Adrenal gland (tissue), 12 donors: ENCODE results near the gene RHOBTB3. TPM values are rescaled to one million over a fixed set of nuclear protein-coding genes. Genes with fewer than 3 reads are reported as not detected.
A peak's percentile ranks its signal among the peaks of the same experiment; 100 is the strongest.

Experiments
- DNase-seq, 7 donors: peaks; one replicate each; pipeline ENCODE4 v3.0.0-alpha.2; 2019 to 2020
- H3K27ac ChIP-seq, 5 donors: fragments of 200-600 bp; sonication (generic) in 4 of 5; 1 replicate in 3 of 5; 2 replicates in 2 of 5; pipeline versions ENCODE4 v1.5.1 to v1.8.0; 2016 to 2020; ENCODE audit warnings: mild to moderate bottlenecking in 1 of 5
- H3K27me3 ChIP-seq: fragments of 200-600 bp; 2 replicates; pipeline ENCODE4 v1.8.0; 2021
- H3K36me3 ChIP-seq, 2 donors: fragments of 200-600 bp; replicated peaks in 1 of 2; 1 replicate in 1 of 2; 2 replicates in 1 of 2; pipeline versions ENCODE4 v1.5.1 to v1.8.0; 2018 to 2022
- H3K4me1 ChIP-seq, 2 donors: fragments of 200-600 bp; replicated peaks in 1 of 2; 1 replicate in 1 of 2; 2 replicates in 1 of 2; pipeline versions ENCODE4 v1.5.1 to v1.8.0; 2018 to 2021
- H3K4me3 ChIP-seq, 4 donors: fragments of 200-600 bp; sonication (generic) in 3 of 4; one replicate each; pipeline ENCODE4 v1.5.1; 2016 to 2018
- H3K9me3 ChIP-seq, 3 donors: fragments of 200-600 bp; sonication (generic) in 1 of 3; replicated peaks in 1 of 3; 1 replicate in 2 of 3; 2 replicates in 1 of 3; pipeline versions ENCODE4 v1.5.1 to v1.8.0; 2016 to 2021
- POLR2A ChIP-seq, 2 donors: fragments of 450-650 bp; IDR thresholded peaks; one replicate each; pipeline ENCODE4 v1.6.1; 2017; ENCODE audit warnings: antibody characterized with exemption in 2 of 2, mild to moderate bottlenecking in 2 of 2, moderate library complexity in 1 of 2
- WGBS, 4 donors: extraction: QIAGEN DNeasy Blood & Tissue Kit in 2 of 4; methylation state at CpG; one replicate each; pipeline versions ENCODE4 v1.1.5 to v1.1.7; 2013 to 2017; 5-methylcytosine and 5-hydroxymethylcytosine counted together
- intact Hi-C, 2 donors: fragments of 100-400 bp; cut with DNase I; formaldehyde crosslinking; loops; one replicate each; pipeline versions ENCODE4 v1.14.1 to v1.15.0; 2022 to 2023
- polyA plus RNA-seq, 3 donors: library from polyadenylated mRNA; stranded (reverse); fragments of 200-250 nt in 2 of 3; fragments of 350-450 nt in 1 of 3; fragmentation: Illumina TruSeq in 1 of 3; extraction: RNeasy Lipid Tissue Mini Kit (QIAGEN cat#74804) in 1 of 3; gene quantifications; one replicate each; pipeline ENCODE4 v1.2.3, GENCODE V29; 2013 to 2014
- total RNA-seq, 9 donors: library from RNA; depleted of rRNA in 4 of 9; stranded (reverse); fragments of >200 nt in 4 of 9; fragments of 120-200 nt in 1 of 9; fragmentation: NEBNext Ultra II Directional in 1 of 9; extraction: Animal tissue kit (Norgen Biotek cat#: 25700) in 1 of 9; gene quantifications; one replicate each; pipeline versions ENCODE4 v1.1.0 to v1.2.4, GENCODE V29; 2013 to 2023
- TF ChIP-seq, protein P1 (sequence below), 6 experiments: fragments of 450-650 bp in 4 of 6; fragments of 200-600 bp in 2 of 6; sonication (generic) in 1 of 6; IDR thresholded peaks; 1 replicate in 5 of 6; 2 replicates in 1 of 6; pipeline versions ENCODE4 v1.5.1 to v1.8.0; 2016 to 2021; ENCODE audit warnings: antibody characterized with exemption in 6 of 6, mild to moderate bottlenecking in 2 of 6, moderate library complexity in 1 of 6
- donor health status: healthy with polysubstance abuse.
- donor health status: Bipolar disorder and iron deficiency.
- donor health status: DM: yes; HTN: yes; CAD: no.
- donor health status: DM: no; HTN: no; CAD: no.
- donor health status: DM: no; HTN: no; CAD: no.
- donor health status: DM: yes; HTN: yes; CAD: no.

RHOBTB3 gene
- total and polyA plus RNA-seq, 12 donors = 23.9 to 258 (median 108) TPM

DNA sequence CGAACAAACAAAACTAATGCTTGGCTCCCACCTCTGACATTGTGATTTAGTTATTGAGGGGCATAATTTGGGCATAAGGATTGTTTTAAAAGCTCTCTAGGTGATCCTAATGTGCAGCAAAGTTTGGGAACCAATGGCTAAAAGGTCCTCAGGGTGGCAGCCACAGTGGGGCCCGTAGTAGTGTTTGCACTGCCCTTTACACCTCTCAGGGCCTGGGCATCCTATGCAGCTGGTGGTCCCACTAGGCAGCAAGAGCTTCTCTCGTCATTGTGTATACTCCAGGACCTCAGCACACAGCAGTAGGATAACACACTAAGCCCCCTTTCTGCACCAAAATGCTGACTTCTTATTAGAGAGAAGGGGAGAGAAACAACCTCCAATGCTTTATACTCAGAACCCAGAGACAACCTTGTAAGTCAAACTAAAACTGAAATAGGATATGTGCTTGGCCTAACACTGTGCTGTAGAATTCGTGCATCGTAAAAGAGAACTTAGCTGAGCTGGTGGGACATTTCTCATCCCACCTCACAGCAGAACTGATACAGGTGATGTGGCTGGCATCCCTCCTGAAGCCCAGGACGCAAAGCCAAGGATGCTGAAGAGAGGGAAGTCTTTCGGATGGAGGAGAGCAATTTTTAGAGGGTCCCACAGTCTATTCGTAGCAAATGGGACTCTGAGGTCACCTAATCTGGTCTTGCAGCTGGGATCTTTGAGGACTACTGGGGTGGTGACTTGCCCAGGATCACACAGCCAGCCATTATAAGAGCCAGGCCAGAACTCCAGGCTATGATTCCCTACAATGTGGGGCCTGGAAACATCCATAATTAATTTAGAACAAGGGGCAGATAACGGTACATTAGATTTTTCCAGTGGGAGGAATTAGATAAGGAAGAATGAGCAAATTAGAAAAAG is 90.2 kb downstream of the RHOBTB3 start:
- H3K9me3 ChIP-seq = no peaks in the 10 kb centered on the region
- peak overlapping the region in 3 of 4 donors; percentile 66 to 90 (median 72) for H3K4me3 ChIP-seq
- TF ChIP-seq, protein P1, sequence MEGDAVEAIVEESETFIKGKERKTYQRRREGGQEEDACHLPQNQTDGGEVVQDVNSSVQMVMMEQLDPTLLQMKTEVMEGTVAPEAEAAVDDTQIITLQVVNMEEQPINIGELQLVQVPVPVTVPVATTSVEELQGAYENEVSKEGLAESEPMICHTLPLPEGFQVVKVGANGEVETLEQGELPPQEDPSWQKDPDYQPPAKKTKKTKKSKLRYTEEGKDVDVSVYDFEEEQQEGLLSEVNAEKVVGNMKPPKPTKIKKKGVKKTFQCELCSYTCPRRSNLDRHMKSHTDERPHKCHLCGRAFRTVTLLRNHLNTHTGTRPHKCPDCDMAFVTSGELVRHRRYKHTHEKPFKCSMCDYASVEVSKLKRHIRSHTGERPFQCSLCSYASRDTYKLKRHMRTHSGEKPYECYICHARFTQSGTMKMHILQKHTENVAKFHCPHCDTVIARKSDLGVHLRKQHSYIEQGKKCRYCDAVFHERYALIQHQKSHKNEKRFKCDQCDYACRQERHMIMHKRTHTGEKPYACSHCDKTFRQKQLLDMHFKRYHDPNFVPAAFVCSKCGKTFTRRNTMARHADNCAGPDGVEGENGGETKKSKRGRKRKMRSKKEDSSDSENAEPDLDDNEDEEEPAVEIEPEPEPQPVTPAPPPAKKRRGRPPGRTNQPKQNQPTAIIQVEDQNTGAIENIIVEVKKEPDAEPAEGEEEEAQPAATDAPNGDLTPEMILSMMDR (IDR thresholded peaks at IDR 0.05) = no peak
- TF ChIP-seq POLR2A (IDR thresholded peaks at IDR 0.05) = no peak
- H3K27me3 ChIP-seq = no peaks in the 10 kb centered on the region
- H3K4me1 ChIP-seq = peaks cover 55 to 70% of the 10 kb centered on the region in 2 donors
- H3K36me3 ChIP-seq = peaks cover 0 to 9% of the 10 kb centered on the region in 2 donors
- no peak for DNase-seq
- peak overlapping the region; percentile 70 to 97 (median 95) for H3K27ac ChIP-seq
- intact Hi-C loops = no loop called here
- WGBS, 4 donors = 21 to 31% (median 26%) methylated on average over 8 to 9 of the region's 9 CpGs

DNA sequence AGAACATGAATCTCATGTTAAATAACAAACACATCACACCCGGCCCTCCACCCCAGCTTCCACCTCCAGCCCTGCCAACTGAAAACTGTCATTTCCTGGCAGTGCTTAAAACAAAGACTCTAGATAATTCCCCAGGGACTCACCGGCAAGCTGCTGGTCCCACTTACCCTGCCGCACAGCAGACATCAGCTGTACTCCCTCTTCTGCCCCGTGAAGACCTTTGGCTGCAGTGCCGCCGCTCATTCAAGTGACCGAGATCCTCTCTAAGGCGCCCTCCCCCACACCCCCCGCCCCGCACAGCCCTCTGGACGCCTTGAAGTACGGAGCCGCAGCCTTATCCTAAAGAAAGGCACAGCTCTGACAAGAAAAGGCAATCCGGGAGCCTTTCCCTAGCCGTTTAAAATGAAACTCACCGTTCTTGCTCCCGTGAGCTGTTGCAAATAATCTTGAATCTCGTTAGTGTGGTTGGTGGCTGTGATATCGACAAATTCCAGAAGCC is 91.0 kb downstream of the RHOBTB3 start:
- peak overlapping the region; percentile 70 to 97 (median 95) for H3K27ac ChIP-seq
- peak overlapping the region; percentile 66 to 90 (median 72) for H3K4me3 ChIP-seq
- intact Hi-C loops = no loop called here
- TF ChIP-seq, protein P1 (IDR thresholded peaks at IDR 0.05) = no peak
- TF ChIP-seq POLR2A (IDR thresholded peaks at IDR 0.05) = no peak
- H3K27me3 ChIP-seq = no peaks in the 10 kb centered on the region
- 0 to 1% (median 0%) methylated on average over 15 to 19 of the region's 19 CpGs for WGBS, 4 donors
- DNase-seq = peak; percentile 58 to 80 (median 72)
- H3K9me3 ChIP-seq = no peaks in the 10 kb centered on the region
- H3K36me3 ChIP-seq = peaks cover 0 to 4% of the 10 kb centered on the region in 2 donors
- H3K4me1 ChIP-seq = peaks cover 55 to 67% of the 10 kb centered on the region in 2 donors

- H3K27me3 ChIP-seq = no peaks in the 10 kb centered on the region
- H3K4me1 ChIP-seq = peaks cover 50 to 61% of the 10 kb centered on the region in 2 donors
- H3K27ac ChIP-seq = peak within 1 kb of the TSS; percentile 70 to 97 (median 95)
- TF ChIP-seq, protein P1 (IDR thresholded peaks at IDR 0.05) = no peak
- TF ChIP-seq POLR2A (IDR thresholded peaks at IDR 0.05) = peak; percentile 79 to 81
- WGBS, 4 donors = 0 to 2% (median 0%) methylated on average over 6 to 8 of the region's 8 CpGs
- intact Hi-C loops = no loop called here
- H3K4me3 ChIP-seq = peak within 1 kb of the TSS; percentile 66 to 90 (median 72)
- DNase-seq = peak; percentile 73 to 88 (median 84)
- H3K9me3 ChIP-seq = no peaks in the 10 kb centered on the region
- no peaks in the 10 kb centered on the region for H3K36me3 ChIP-seq
Observed at GRCh38 chr5:95822542-95823181, 91.5 kb downstream of the RHOBTB3 start, which contains the start of gene GLRX. Gene GLRX (minus strand): TSS chr5:95822726. CDS start chr5:95822662, 64 bp downstream.

DNA sequence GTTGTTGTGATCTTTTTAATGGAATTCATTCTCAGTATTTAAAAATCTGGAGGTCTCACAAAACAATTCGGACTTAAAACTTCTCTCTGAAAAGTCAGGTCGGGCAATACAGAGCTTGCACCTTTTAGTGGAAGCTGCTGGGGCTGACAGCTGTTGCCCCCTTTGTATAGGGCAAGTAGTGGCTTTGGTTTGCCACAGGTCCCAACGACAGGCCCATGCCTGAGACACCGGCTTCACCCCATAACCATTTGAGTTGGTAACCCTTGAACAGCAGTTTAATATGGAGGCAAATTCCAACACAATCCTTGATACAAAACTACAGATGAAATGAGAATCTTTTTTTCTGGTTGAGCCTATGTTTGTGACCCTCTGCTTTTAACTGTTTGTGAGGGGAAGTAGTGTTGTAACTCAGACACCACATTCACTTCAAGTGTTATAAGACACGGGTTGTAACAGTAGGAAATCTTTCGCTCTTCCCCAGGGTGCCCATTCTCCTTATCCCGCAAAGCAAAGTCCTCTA is 92.1 kb downstream of the RHOBTB3 start:
- intact Hi-C loops = no loop called here
- 22 to 28% (median 25%) methylated on average over 7 of the region's 7 CpGs for WGBS, 4 donors

More for the DNA sequence above, 92.1 kb downstream of the RHOBTB3 start:
- peak overlapping the region in 1 of 4 donors; percentile 72 for H3K4me3 ChIP-seq
- no peak for DNase-seq
- no peaks in the 10 kb centered on the region for H3K36me3 ChIP-seq
- no peak for TF ChIP-seq POLR2A (IDR thresholded peaks at IDR 0.05)
- TF ChIP-seq, protein P1 (IDR thresholded peaks at IDR 0.05) = peak in 1 of 6 experiments; percentile 9
- peaks cover 44 to 55% of the 10 kb centered on the region in 2 donors for H3K4me1 ChIP-seq
- H3K27me3 ChIP-seq = no peaks in the 10 kb centered on the region
- H3K9me3 ChIP-seq = no peaks in the 10 kb centered on the region
- peak overlapping the region; percentile 70 to 97 (median 95) for H3K27ac ChIP-seq
